ENCODE results near the gene RTN4R.

Gene RTN4R

GRCh38 chr22:20242393-20243175 is 25.5 kb downstream of the RTN4R start:
- peak; percentile 14 for DNase-seq (ENCODE audit: low spot score)

- DNase-seq (ENCODE audit: low spot score): no peak
These were observed 26.3 kb downstream of the RTN4R start for GRCh38 chr22:20241579-20242392.

GRCh38 chr22:20240900-20241299 is 27.2 kb downstream of the RTN4R start:
- no peak for DNase-seq (ENCODE audit: low spot score)

GRCh38 chr22:20240447-20240764 is 27.7 kb downstream of the RTN4R start:
- DNase-seq (ENCODE audit: low spot score): no peak

- no peak for DNase-seq (ENCODE audit: low spot score)
These were observed 28.3 kb downstream of the RTN4R start for GRCh38 chr22:20239676-20240446.

GRCh38 chr22:20238901-20239675 is 29.0 kb downstream of the RTN4R start:
- no peak for DNase-seq (ENCODE audit: low spot score)

- peak; percentile 59 for DNase-seq (ENCODE audit: low spot score)
These were observed 29.6 kb downstream of the RTN4R start for GRCh38 chr22:20238536-20238900.

- peak; percentile 50 for DNase-seq (ENCODE audit: low spot score)
These were observed 30.4 kb downstream of the RTN4R start for GRCh38 chr22:20237480-20238440.

- DNase-seq (ENCODE audit: low spot score): no peak
These were observed 31.9 kb downstream of the RTN4R start for GRCh38 chr22:20236052-20236717.

- DNase-seq (ENCODE audit: low spot score): no peak
These were observed 32.6 kb downstream of the RTN4R start for GRCh38 chr22:20235389-20235991.

- no peak for DNase-seq (ENCODE audit: low spot score)
These were observed 33.2 kb downstream of the RTN4R start for GRCh38 chr22:20234760-20235388.

GRCh38 chr22:20234314-20234682 is 33.8 kb downstream of the RTN4R start:
- DNase-seq (ENCODE audit: low spot score): no peak

GRCh38 chr22:20233351-20234313 is 34.5 kb downstream of the RTN4R start:
- no peak for DNase-seq (ENCODE audit: low spot score)

- DNase-seq (ENCODE audit: low spot score): no peak
These were observed 35.3 kb downstream of the RTN4R start for GRCh38 chr22:20232781-20233180.

GRCh38 chr22:20232237-20232598 is 35.9 kb downstream of the RTN4R start:
- DNase-seq (ENCODE audit: low spot score): no peak

GRCh38 chr22:20231514-20232236 is 36.4 kb downstream of the RTN4R start:
- no peak for DNase-seq (ENCODE audit: low spot score)

- no peak for DNase-seq (ENCODE audit: low spot score)
These were observed 37.2 kb downstream of the RTN4R start for GRCh38 chr22:20230777-20231420.
